ENCODE results near the gene SLIT3. TPM values are rescaled to one million over a fixed set of nuclear protein-coding genes. Genes with fewer than 3 reads are reported as not detected.

SLIT3 gene
- total RNA-seq, 8 experiments from 2014 or later, result 6.1 to 159 (median 64.4) TPM

GRCh38 chr5:168860081-168860480 is 440.9 kb downstream of the SLIT3 start:
- Histone ChIP-seq H3K4me3 (no peak overlapping the region), H3K27ac (peak overlapping the region in 1 of 2 donors; percentile 52), H3K4me1 (replicated peaks in 1 of 2) (peaks cover 60 to 85% of the 10 kb centered on the region in 2 donors)
- WGBS, 10 experiments, result 33 to 80% (median 52%) methylated on average over 1 of the region's 1 CpG; no CpG with 5 or more reads in 4 of the 10 experiments
- in situ Hi-C loops (cut with MboI; ENCODE audit: low pct_unique_long_range_greater_than_20kb in 2 of 9, low sequenced_read_pairs in 9 of 9, unreplicated experiment in 9 of 9), result no loop called here
- ATAC-seq (replicated peaks in 6 of 8), result no peak

GRCh38 chr5:168859471-168859870 is 441.5 kb downstream of the SLIT3 start:
- H3K4me3 ChIP-seq, result no peak overlapping the region
- 57 to 90% (median 77%) methylated on average over 2 to 4 of the region's 4 CpGs; no CpG with 5 or more reads in 1 of the 10 experiments for WGBS, 10 experiments
- H3K4me1 ChIP-seq (replicated peaks in 1 of 2), result peaks cover 60 to 85% of the 10 kb centered on the region in 2 donors
- H3K27ac ChIP-seq, result peak overlapping the region in 1 of 2 donors; percentile 52
- in situ Hi-C loops (cut with MboI; ENCODE audit: low pct_unique_long_range_greater_than_20kb in 2 of 9, low sequenced_read_pairs in 9 of 9, unreplicated experiment in 9 of 9), result no loop called here
- peak in 3 of 8 experiments; percentile 18 to 44 (median 44) for ATAC-seq (replicated peaks in 6 of 8)

GRCh38 chr5:168858994-168859393 is 441.9 kb downstream of the SLIT3 start:
- no peak overlapping the region for H3K4me3 ChIP-seq
- peak in 5 of 8 experiments; percentile 36 to 83 (median 68) for ATAC-seq (replicated peaks in 6 of 8)
- H3K27ac ChIP-seq, result peak overlapping the region in 1 of 2 donors; percentile 82
- 32 to 100% (median 65%) methylated on average over 2 to 6 of the region's 6 CpGs; no CpG with 5 or more reads in 1 of the 10 experiments for WGBS, 10 experiments
- peaks cover 61 to 84% of the 10 kb centered on the region in 2 donors for H3K4me1 ChIP-seq (replicated peaks in 1 of 2)
- in situ Hi-C loops (cut with MboI; ENCODE audit: low pct_unique_long_range_greater_than_20kb in 2 of 9, low sequenced_read_pairs in 9 of 9, unreplicated experiment in 9 of 9), result no loop called here

GRCh38 chr5:168858371-168858770 is 442.6 kb downstream of the SLIT3 start:
- in situ Hi-C loops (cut with MboI; ENCODE audit: low pct_unique_long_range_greater_than_20kb in 2 of 9, low sequenced_read_pairs in 9 of 9, unreplicated experiment in 9 of 9), result no loop called here
- WGBS, 10 experiments, result 80 to 100% (median 84%) methylated on average over 1 to 4 of the region's 4 CpGs; no CpG with 5 or more reads in 5 of the 10 experiments
- Histone ChIP-seq H3K4me1 (replicated peaks in 1 of 2) (peaks cover 61 to 77% of the 10 kb centered on the region in 2 donors), H3K4me3 (no peak overlapping the region), H3K27ac (peak overlapping the region in 1 of 2 donors; percentile 82)
- no peak for ATAC-seq (replicated peaks in 6 of 8)

GRCh38 chr5:168853972-168854371 is 447.0 kb downstream of the SLIT3 start:
- H3K4me3 ChIP-seq, result no peak overlapping the region
- peaks cover 74 to 78% of the 10 kb centered on the region in 2 donors for H3K4me1 ChIP-seq (replicated peaks in 1 of 2)
- in situ Hi-C loops (cut with MboI; ENCODE audit: low pct_unique_long_range_greater_than_20kb in 2 of 9, low sequenced_read_pairs in 9 of 9, unreplicated experiment in 9 of 9), result no loop called here
- no peak overlapping the region for H3K27ac ChIP-seq
- ATAC-seq (replicated peaks in 6 of 8), result no peak
- 58 to 100% (median 83%) methylated on average over 1 to 5 of the region's 5 CpGs; no CpG with 5 or more reads in 1 of the 10 experiments for WGBS, 10 experiments

GRCh38 chr5:168852329-168852728 is 448.6 kb downstream of the SLIT3 start:
- ATAC-seq (replicated peaks in 6 of 8), result peak in 5 of 8 experiments; percentile 8 to 28 (median 18)
- H3K4me1 ChIP-seq (replicated peaks in 1 of 2), result peaks cover 72 to 78% of the 10 kb centered on the region in 2 donors
- peak overlapping the region in 3 of 5 donors; percentile 3 to 14 (median 5) for H3K4me3 ChIP-seq
- in situ Hi-C loops (cut with MboI; ENCODE audit: low pct_unique_long_range_greater_than_20kb in 2 of 9, low sequenced_read_pairs in 9 of 9, unreplicated experiment in 9 of 9), result no loop called here
- H3K27ac ChIP-seq, result peak overlapping the region; percentile 61 to 71
- WGBS, 10 experiments, result 0 to 66% (median 33%) methylated on average over 1 to 4 of the region's 4 CpGs; no CpG with 5 or more reads in 2 of the 10 experiments

- peak in 7 of 8 experiments; percentile 62 to 97 (median 88) for ATAC-seq (replicated peaks in 6 of 8)
- H3K4me3 ChIP-seq, result peak overlapping the region in 3 of 5 donors; percentile 3 to 14 (median 5)
- H3K4me1 ChIP-seq (replicated peaks in 1 of 2), result peaks cover 70 to 78% of the 10 kb centered on the region in 2 donors
- 0 to 77% (median 3%) methylated on average over 2 to 5 of the region's 7 CpGs; no CpG with 5 or more reads in 2 of the 10 experiments for WGBS, 10 experiments
- in situ Hi-C loops (cut with MboI; ENCODE audit: low pct_unique_long_range_greater_than_20kb in 2 of 9, low sequenced_read_pairs in 9 of 9, unreplicated experiment in 9 of 9), result no loop called here
- peak overlapping the region; percentile 61 to 71 for H3K27ac ChIP-seq
Observed at GRCh38 chr5:168851902-168852321, 449.0 kb downstream of the SLIT3 start.

- 20 to 100% (median 78%) methylated on average over 1 to 4 of the region's 5 CpGs; no CpG with 5 or more reads in 1 of the 10 experiments for WGBS, 10 experiments
- Histone ChIP-seq H3K4me1 (replicated peaks in 1 of 2) (peaks cover 68 to 78% of the 10 kb centered on the region in 2 donors), H3K27ac (peak overlapping the region in 1 of 2 donors; percentile 28), H3K4me3 (no peak overlapping the region)
- ATAC-seq (replicated peaks in 6 of 8), result peak in 3 of 8 experiments; percentile 30 to 59 (median 54)
- in situ Hi-C loops (cut with MboI; ENCODE audit: low pct_unique_long_range_greater_than_20kb in 2 of 9, low sequenced_read_pairs in 9 of 9, unreplicated experiment in 9 of 9), result no loop called here
Observed at GRCh38 chr5:168850683-168851082, 450.3 kb downstream of the SLIT3 start.

GRCh38 chr5:168848569-168848968 is 452.4 kb downstream of the SLIT3 start:
- no peak overlapping the region for H3K27ac ChIP-seq
- no peak for ATAC-seq (replicated peaks in 6 of 8)
- in situ Hi-C loops (cut with MboI; ENCODE audit: low pct_unique_long_range_greater_than_20kb in 2 of 9, low sequenced_read_pairs in 9 of 9, unreplicated experiment in 9 of 9), result no loop called here
- WGBS, 10 experiments, result 55 to 88% (median 84%) methylated on average over 2 to 8 of the region's 8 CpGs
- H3K4me3 ChIP-seq, result no peak overlapping the region
- H3K4me1 ChIP-seq (replicated peaks in 1 of 2), result peaks cover 84 to 86% of the 10 kb centered on the region in 2 donors

GRCh38 chr5:168847511-168848073 is 453.3 kb downstream of the SLIT3 start:
- Histone ChIP-seq H3K27ac (peak overlapping the region in 1 of 2 donors; percentile 56), H3K4me3 (peak overlapping the region in 1 of 5 donors; percentile 7), H3K4me1 (replicated peaks in 1 of 2) (peaks cover 84 to 89% of the 10 kb centered on the region in 2 donors)
- whole genome bisulfite sequencing, 10 experiments, result 14 to 91% (median 67%) methylated on average over 1 to 8 of the region's 10 CpGs; no CpG with 5 or more reads in 1 of the 10 experiments
- ATAC-seq (replicated peaks in 6 of 8), result no peak
- in situ Hi-C loops (cut with MboI; ENCODE audit: low pct_unique_long_range_greater_than_20kb in 2 of 9, low sequenced_read_pairs in 9 of 9, unreplicated experiment in 9 of 9), result no loop called here

- Histone ChIP-seq H3K27ac (peak overlapping the region; percentile 91 to 95), H3K4me1 (replicated peaks in 1 of 2) (peaks cover 71 to 75% of the 10 kb centered on the region in 2 donors), H3K4me3 (peak overlapping the region; percentile 39 to 72 (median 58))
- ATAC-seq (replicated peaks in 6 of 8), result peak in 5 of 8 experiments; percentile 74 to 82 (median 82)
- in situ Hi-C loops (cut with MboI; ENCODE audit: low pct_unique_long_range_greater_than_20kb in 2 of 9, low sequenced_read_pairs in 9 of 9, unreplicated experiment in 9 of 9), result no loop called here
- 0 to 100% (median 16%) methylated on average over 2 to 7 of the region's 8 CpGs for WGBS, 10 experiments
Observed at GRCh38 chr5:168844922-168845296, 456.0 kb downstream of the SLIT3 start.

GRCh38 chr5:168844016-168844921 is 456.7 kb downstream of the SLIT3 start:
- H3K4me3 ChIP-seq, result peak overlapping the region; percentile 39 to 72 (median 58)

More at GRCh38 chr5:168844016-168844921, 456.7 kb downstream of the SLIT3 start:
- H3K4me1 ChIP-seq (replicated peaks in 1 of 2), result peaks cover 64 to 70% of the 10 kb centered on the region in 2 donors
- in situ Hi-C loops (cut with MboI; ENCODE audit: low pct_unique_long_range_greater_than_20kb in 2 of 9, low sequenced_read_pairs in 9 of 9, unreplicated experiment in 9 of 9), result no loop called here
- ATAC-seq (replicated peaks in 6 of 8), result peak in 5 of 8 experiments; percentile 87 to 94 (median 93)
- H3K27ac ChIP-seq, result peak overlapping the region; percentile 91 to 95
- 4 to 92% (median 45%) methylated on average over 1 to 8 of the region's 25 CpGs; no CpG with 5 or more reads in 2 of the 10 experiments for WGBS, 10 experiments

All from motor neuron (in vitro differentiated cells).